ENCODE measurements around the gene STXBP5. TPM values are rescaled to one million over a fixed set of nuclear protein-coding genes. Genes with fewer than 3 reads are reported as not detected.

STXBP5 gene
- total RNA-seq, 1 donor = 144 TPM

DNA sequence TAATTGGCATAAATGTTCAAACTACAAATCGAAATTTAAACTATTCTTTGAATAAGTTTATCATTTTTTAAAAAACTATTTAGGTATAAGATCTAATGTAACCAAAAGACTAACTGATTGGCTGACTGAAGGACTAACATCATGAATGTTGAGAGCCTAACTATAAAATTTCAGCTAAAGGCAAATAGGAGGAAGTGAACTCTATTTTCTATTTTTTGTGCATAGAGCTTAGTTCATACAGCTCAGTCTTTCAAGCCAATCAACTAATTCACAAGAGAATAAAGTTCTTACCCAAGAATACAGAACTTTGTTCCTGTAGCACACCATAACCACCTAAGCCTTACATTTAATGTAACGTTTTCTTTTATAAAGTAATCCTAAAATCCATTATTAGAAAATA lies 46.3 kb upstream of the STXBP5 start:
- Histone ChIP-seq H3K36me3 (ENCODE audit: insufficient read depth, low read length) (no peaks in the 10 kb centered on the region), H2AFZ (ENCODE audit: low read length) (no peak overlapping the region), H4K20me1 (ENCODE audit: insufficient read depth, low read length) (no peaks in the 10 kb centered on the region), H3K9me3 (ENCODE audit: low read depth, low read length) (no peaks in the 10 kb centered on the region), H3K4me2 (ENCODE audit: insufficient read depth, low read length) (no peak overlapping the region), H3K79me2 (ENCODE audit: insufficient read depth, low read length) (no peaks in the 10 kb centered on the region), H3K27ac (ENCODE audit: low read depth, low read length) (no peak overlapping the region), H3K4me3 (ENCODE audit: insufficient read depth, low read length) (no peak overlapping the region), H3K4me1 (ENCODE audit: insufficient read depth, low read length) (peaks cover 12% of the 10 kb centered on the region), H3K27me3 (ENCODE audit: insufficient read depth, low read length) (no peaks in the 10 kb centered on the region)
- DNase-seq (ENCODE audit: insufficient read length, low spot score, missing footprints) = no peak
- TF ChIP-seq, protein P1, sequence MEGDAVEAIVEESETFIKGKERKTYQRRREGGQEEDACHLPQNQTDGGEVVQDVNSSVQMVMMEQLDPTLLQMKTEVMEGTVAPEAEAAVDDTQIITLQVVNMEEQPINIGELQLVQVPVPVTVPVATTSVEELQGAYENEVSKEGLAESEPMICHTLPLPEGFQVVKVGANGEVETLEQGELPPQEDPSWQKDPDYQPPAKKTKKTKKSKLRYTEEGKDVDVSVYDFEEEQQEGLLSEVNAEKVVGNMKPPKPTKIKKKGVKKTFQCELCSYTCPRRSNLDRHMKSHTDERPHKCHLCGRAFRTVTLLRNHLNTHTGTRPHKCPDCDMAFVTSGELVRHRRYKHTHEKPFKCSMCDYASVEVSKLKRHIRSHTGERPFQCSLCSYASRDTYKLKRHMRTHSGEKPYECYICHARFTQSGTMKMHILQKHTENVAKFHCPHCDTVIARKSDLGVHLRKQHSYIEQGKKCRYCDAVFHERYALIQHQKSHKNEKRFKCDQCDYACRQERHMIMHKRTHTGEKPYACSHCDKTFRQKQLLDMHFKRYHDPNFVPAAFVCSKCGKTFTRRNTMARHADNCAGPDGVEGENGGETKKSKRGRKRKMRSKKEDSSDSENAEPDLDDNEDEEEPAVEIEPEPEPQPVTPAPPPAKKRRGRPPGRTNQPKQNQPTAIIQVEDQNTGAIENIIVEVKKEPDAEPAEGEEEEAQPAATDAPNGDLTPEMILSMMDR (IDR thresholded peaks at IDR 0.05; ENCODE audit: extremely low read depth, low read depth, low read length) = no peak

DNA sequence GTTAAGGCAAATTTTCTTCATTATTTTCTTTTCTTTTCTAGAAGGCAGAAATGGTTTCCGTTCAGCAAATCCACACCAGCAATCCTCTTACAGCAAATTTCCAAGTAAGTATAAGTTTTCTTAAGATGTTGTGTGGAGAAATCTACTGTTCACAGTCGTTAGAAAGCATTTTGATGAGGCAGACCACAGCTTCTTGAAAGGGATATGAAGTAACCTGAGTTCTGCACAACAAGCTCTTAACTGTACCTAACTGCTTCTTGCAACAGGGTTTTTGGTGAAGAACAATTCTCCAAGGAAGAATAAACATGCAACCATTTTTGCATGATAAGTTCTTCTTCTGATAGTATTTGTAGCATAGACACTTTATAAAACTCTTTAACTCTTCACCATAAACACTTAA lies 45.3 kb upstream of the STXBP5 start:
- Histone ChIP-seq H3K9me3 (ENCODE audit: low read depth, low read length) (no peaks in the 10 kb centered on the region), H3K36me3 (ENCODE audit: insufficient read depth, low read length) (no peaks in the 10 kb centered on the region), H3K4me3 (ENCODE audit: insufficient read depth, low read length) (no peak overlapping the region), H3K79me2 (ENCODE audit: insufficient read depth, low read length) (no peaks in the 10 kb centered on the region), H3K4me1 (ENCODE audit: insufficient read depth, low read length) (peaks cover 12% of the 10 kb centered on the region), H3K27ac (ENCODE audit: low read depth, low read length) (no peak overlapping the region), H4K20me1 (ENCODE audit: insufficient read depth, low read length) (no peaks in the 10 kb centered on the region), H3K27me3 (ENCODE audit: insufficient read depth, low read length) (no peaks in the 10 kb centered on the region), H2AFZ (ENCODE audit: low read length) (peak overlapping the region; percentile 26), H3K4me2 (ENCODE audit: insufficient read depth, low read length) (no peak overlapping the region)
- TF ChIP-seq, protein P1 (IDR thresholded peaks at IDR 0.05; ENCODE audit: extremely low read depth, low read depth, low read length) = no peak
- DNase-seq (ENCODE audit: insufficient read length, low spot score, missing footprints) = no peak

DNA sequence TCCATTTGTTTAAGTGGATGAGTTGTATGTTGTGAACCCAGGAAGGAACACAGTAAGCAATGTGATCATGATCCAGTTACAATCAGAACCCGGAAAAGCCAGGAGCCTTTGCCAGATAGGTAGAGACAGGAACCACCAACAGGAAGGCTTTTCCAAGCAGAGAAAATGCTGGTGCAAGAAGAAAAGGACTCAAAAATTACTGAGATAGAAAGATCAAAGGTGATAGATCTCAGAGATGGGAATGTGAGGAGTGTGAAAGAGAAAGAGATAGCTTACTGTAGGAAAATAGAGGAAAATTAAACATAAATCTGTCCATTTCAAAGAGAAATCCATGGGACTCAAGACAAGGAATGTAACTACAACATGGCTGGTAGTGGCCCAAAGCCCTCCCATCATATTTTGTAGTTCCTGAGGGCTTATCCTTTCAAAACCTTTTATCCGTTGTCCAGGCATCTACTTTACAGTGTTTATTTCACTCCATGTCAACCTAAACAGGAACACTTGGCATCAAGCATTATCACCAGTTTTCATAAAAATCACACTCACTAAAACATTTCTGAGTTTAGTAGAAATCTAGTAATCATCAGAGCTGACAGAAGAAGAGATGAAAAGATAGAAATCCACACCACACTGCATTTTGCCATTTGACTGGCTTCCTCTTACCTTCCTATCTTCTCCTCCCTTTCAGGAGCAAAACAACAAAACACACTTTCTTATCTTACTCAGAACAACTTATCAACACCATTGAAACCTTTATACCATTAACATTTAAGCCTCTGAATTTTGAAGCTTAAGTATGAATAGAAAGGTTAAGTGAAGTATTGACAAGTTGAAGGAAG lies 44.5 kb upstream of the STXBP5 start:
- no peaks in the 10 kb centered on the region for H3K9me3 ChIP-seq (ENCODE audit: low read depth, low read length)
- no peaks in the 10 kb centered on the region for H4K20me1 ChIP-seq (ENCODE audit: insufficient read depth, low read length)
- TF ChIP-seq, protein P1 (IDR thresholded peaks at IDR 0.05; ENCODE audit: extremely low read depth, low read depth, low read length) = no peak
- H3K27ac ChIP-seq (ENCODE audit: low read depth, low read length) = no peak overlapping the region
- H3K4me1 ChIP-seq (ENCODE audit: insufficient read depth, low read length) = peaks cover 5% of the 10 kb centered on the region
- no peaks in the 10 kb centered on the region for H3K27me3 ChIP-seq (ENCODE audit: insufficient read depth, low read length)
- H3K36me3 ChIP-seq (ENCODE audit: insufficient read depth, low read length) = no peaks in the 10 kb centered on the region
- H2AFZ ChIP-seq (ENCODE audit: low read length) = no peak overlapping the region
- DNase-seq (ENCODE audit: insufficient read length, low spot score, missing footprints) = no peak
- no peaks in the 10 kb centered on the region for H3K79me2 ChIP-seq (ENCODE audit: insufficient read depth, low read length)
- H3K4me3 ChIP-seq (ENCODE audit: insufficient read depth, low read length) = no peak overlapping the region
- H3K4me2 ChIP-seq (ENCODE audit: insufficient read depth, low read length) = no peak overlapping the region

DNA sequence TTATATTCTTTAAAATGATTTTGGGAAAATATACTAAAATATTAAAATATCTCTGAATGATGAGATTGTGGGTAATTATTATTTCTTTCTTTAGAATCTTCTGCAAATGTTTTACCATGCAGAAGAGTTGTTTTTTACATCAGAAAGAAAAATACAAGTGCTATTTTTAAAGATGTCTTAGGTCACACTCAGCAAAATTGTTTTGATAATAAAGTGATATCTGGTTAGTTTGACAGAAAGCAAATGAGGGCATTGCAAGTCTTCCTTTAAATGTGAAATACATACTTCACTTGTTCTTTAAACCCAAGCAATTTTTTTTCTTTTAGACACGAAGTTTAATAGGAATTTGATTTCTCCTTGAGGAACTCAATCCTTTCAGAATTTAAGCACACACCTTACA lies 43.6 kb upstream of the STXBP5 start:
- Histone ChIP-seq H3K36me3 (ENCODE audit: insufficient read depth, low read length) (no peaks in the 10 kb centered on the region), H3K4me2 (ENCODE audit: insufficient read depth, low read length) (no peak overlapping the region), H3K79me2 (ENCODE audit: insufficient read depth, low read length) (no peaks in the 10 kb centered on the region), H2AFZ (ENCODE audit: low read length) (no peak overlapping the region), H3K4me3 (ENCODE audit: insufficient read depth, low read length) (no peak overlapping the region), H3K27me3 (ENCODE audit: insufficient read depth, low read length) (no peaks in the 10 kb centered on the region), H3K27ac (ENCODE audit: low read depth, low read length) (no peak overlapping the region), H3K4me1 (ENCODE audit: insufficient read depth, low read length) (peaks cover 4% of the 10 kb centered on the region), H4K20me1 (ENCODE audit: insufficient read depth, low read length) (no peaks in the 10 kb centered on the region), H3K9me3 (ENCODE audit: low read depth, low read length) (no peaks in the 10 kb centered on the region)
- DNase-seq (ENCODE audit: insufficient read length, low spot score, missing footprints) = no peak
- TF ChIP-seq, protein P1 (IDR thresholded peaks at IDR 0.05; ENCODE audit: extremely low read depth, low read depth, low read length) = no peak

Measured in osteoblast (primary cell).